ENCODE results near the gene DISP2.

Gene DISP2

DNA sequence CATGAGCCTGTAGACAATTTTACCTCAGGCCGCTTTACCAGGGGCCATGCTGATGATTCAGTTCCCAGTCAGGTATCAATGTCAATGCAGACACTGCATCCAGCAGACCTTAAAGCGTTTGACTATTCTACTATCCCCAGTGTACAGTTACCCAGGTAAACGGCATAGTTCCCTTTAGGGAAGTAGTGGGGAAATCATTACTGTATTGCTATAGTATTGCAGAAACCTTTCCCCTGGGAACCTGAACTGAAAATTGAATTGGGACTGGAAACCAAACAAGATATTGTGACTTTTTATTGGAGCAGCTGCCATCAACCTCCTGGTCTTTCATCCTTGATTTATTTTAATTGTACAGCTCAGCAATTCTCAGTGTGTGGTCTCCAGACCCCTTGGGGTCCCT lies 41.1 kb upstream of the DISP2 start:
- Histone ChIP-seq H2BK15ac (ENCODE audit: low read length) (no peak overlapping the region), H3K4ac (ENCODE audit: low read length) (no peak overlapping the region), H3K36me3 (replicated peaks in 1 of 2; ENCODE audit: control insufficient read depth in 2 of 2, insufficient read depth in 2 of 2, low read length in 2 of 2) (no peaks in the 10 kb centered on the region), H3K9ac (ENCODE audit: low read depth, low read length, poor library complexity) (no peak overlapping the region), H2BK12ac (ENCODE audit: low read length) (no peak overlapping the region), H3K27me3 (ENCODE audit: control insufficient read depth in 3 of 3, insufficient read depth in 3 of 3, low read depth in 1 of 3, low read length in 3 of 3) (peaks cover 0 to 8% (median 5%) of the 10 kb centered on the region in 3 experiments), H4K91ac (ENCODE audit: low read depth, low read length, poor library complexity) (no peak overlapping the region), H4K8ac (ENCODE audit: low read depth, low read length) (no peak overlapping the region), H3K23ac (ENCODE audit: low read depth, low read length, poor library complexity) (no peak overlapping the region), H3K4me1 (ENCODE audit: control insufficient read depth in 2 of 2, insufficient read depth in 1 of 2, low read depth in 1 of 2, low read length in 2 of 2) (peaks cover 2 to 7% of the 10 kb centered on the region in 2 donors), H2AFZ (ENCODE audit: low read length) (no peak overlapping the region), H3K79me1 (ENCODE audit: low read depth, low read length) (no peaks in the 10 kb centered on the region), H3K14ac (ENCODE audit: low read length) (no peak overlapping the region), H2AK5ac (ENCODE audit: low read depth, low read length) (no peak overlapping the region), H3K4me2 (ENCODE audit: insufficient read depth, low read length, poor library complexity, severe bottlenecking) (no peak overlapping the region), H3K27ac (replicated peaks; ENCODE audit: low read length) (no peak overlapping the region), H3K9me3 (replicated peaks in 1 of 2; ENCODE audit: control insufficient read depth in 2 of 2, insufficient read depth in 1 of 2, low read depth in 1 of 2, low read length in 2 of 2) (no peaks in the 10 kb centered on the region), H2BK120ac (ENCODE audit: low read depth, low read length) (no peak overlapping the region), H2BK5ac (ENCODE audit: low read length) (no peak overlapping the region), H3K18ac (ENCODE audit: low read length) (no peak overlapping the region), H3K4me3 (ENCODE audit: low read length in 2 of 2) (no peak overlapping the region)
- no CpG with 5 or more reads among the region's 3 CpGs for WGBS, 2 donors (ENCODE audit: extremely low coverage in 2 of 2, insufficient read length in 2 of 2, insufficient replicate concordance in 1 of 2)
- DNase-seq (ENCODE audit: low spot score): no peak

DNA sequence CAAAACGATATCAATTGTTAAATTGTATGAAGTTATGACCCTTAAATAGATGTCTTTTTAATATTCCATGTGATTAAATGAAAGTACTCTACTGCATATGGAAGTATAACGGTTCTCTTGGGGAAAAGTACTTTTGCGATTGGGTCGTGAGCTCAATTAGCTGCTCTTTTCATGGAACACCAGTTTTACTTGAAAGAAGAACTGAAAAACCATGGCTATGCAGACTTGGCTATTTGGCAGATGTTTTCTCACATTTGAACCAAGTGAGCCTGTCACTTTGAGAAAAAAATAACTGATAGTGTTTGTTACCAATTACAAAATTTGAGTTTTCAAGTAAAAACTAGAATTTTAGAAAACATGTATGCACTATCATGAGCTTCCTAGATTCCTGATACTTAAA lies 40.4 kb upstream of the DISP2 start:
- no peak overlapping the region for H3K18ac ChIP-seq (ENCODE audit: low read length)
- H3K9me3 ChIP-seq (replicated peaks in 1 of 2; ENCODE audit: control insufficient read depth in 2 of 2, insufficient read depth in 1 of 2, low read depth in 1 of 2, low read length in 2 of 2): no peaks in the 10 kb centered on the region
- H2AK5ac ChIP-seq (ENCODE audit: low read depth, low read length): no peak overlapping the region
- H3K4ac ChIP-seq (ENCODE audit: low read length): no peak overlapping the region
- no peak overlapping the region for H4K91ac ChIP-seq (ENCODE audit: low read depth, low read length, poor library complexity)
- no peak overlapping the region for H3K27ac ChIP-seq (replicated peaks; ENCODE audit: low read length)
- no peak overlapping the region for H3K4me3 ChIP-seq (ENCODE audit: low read length in 2 of 2)
- no peak overlapping the region for H2BK12ac ChIP-seq (ENCODE audit: low read length)
- no peak overlapping the region for H2BK15ac ChIP-seq (ENCODE audit: low read length)
- no peak overlapping the region for H2AFZ ChIP-seq (ENCODE audit: low read length)
- no peak overlapping the region for H3K23ac ChIP-seq (ENCODE audit: low read depth, low read length, poor library complexity)
- no peak overlapping the region for H2BK120ac ChIP-seq (ENCODE audit: low read depth, low read length)
- H4K8ac ChIP-seq (ENCODE audit: low read depth, low read length): no peak overlapping the region
- H3K4me2 ChIP-seq (ENCODE audit: insufficient read depth, low read length, poor library complexity, severe bottlenecking): no peak overlapping the region
- H3K36me3 ChIP-seq (replicated peaks in 1 of 2; ENCODE audit: control insufficient read depth in 2 of 2, insufficient read depth in 2 of 2, low read length in 2 of 2): no peaks in the 10 kb centered on the region
- H3K4me1 ChIP-seq (ENCODE audit: control insufficient read depth in 2 of 2, insufficient read depth in 1 of 2, low read depth in 1 of 2, low read length in 2 of 2): peaks cover 3 to 13% of the 10 kb centered on the region in 2 donors
- no peak overlapping the region for H2BK5ac ChIP-seq (ENCODE audit: low read length)
- no peak overlapping the region for H3K9ac ChIP-seq (ENCODE audit: low read depth, low read length, poor library complexity)
- no peaks in the 10 kb centered on the region for H3K79me1 ChIP-seq (ENCODE audit: low read depth, low read length)
- no peak overlapping the region for H3K14ac ChIP-seq (ENCODE audit: low read length)
- DNase-seq (ENCODE audit: low spot score): no peak
- H3K27me3 ChIP-seq (ENCODE audit: control insufficient read depth in 3 of 3, insufficient read depth in 3 of 3, low read depth in 1 of 3, low read length in 3 of 3): peaks cover 2 to 10% (median 9%) of the 10 kb centered on the region in 3 experiments
- WGBS, 2 donors (ENCODE audit: extremely low coverage in 2 of 2, insufficient read length in 2 of 2, insufficient replicate concordance in 1 of 2): no CpG with 5 or more reads among the region's 4 CpGs

- H3K9ac ChIP-seq (ENCODE audit: low read depth, low read length, poor library complexity): no peak overlapping the region
- H3K36me3 ChIP-seq (replicated peaks in 1 of 2; ENCODE audit: control insufficient read depth in 2 of 2, insufficient read depth in 2 of 2, low read length in 2 of 2): no peaks in the 10 kb centered on the region
- peaks cover 4 to 20% (median 7%) of the 10 kb centered on the region in 3 experiments for H3K27me3 ChIP-seq (ENCODE audit: control insufficient read depth in 3 of 3, insufficient read depth in 3 of 3, low read depth in 1 of 3, low read length in 3 of 3)
- H4K8ac ChIP-seq (ENCODE audit: low read depth, low read length): no peak overlapping the region
- no peak overlapping the region for H2AK5ac ChIP-seq (ENCODE audit: low read depth, low read length)
- H2AFZ ChIP-seq (ENCODE audit: low read length): no peak overlapping the region
- H3K27ac ChIP-seq (replicated peaks; ENCODE audit: low read length): no peak overlapping the region
- H3K23ac ChIP-seq (ENCODE audit: low read depth, low read length, poor library complexity): no peak overlapping the region
- no peaks in the 10 kb centered on the region for H3K79me1 ChIP-seq (ENCODE audit: low read depth, low read length)
- no peak overlapping the region for H2BK12ac ChIP-seq (ENCODE audit: low read length)
- DNase-seq (ENCODE audit: low spot score): no peak
- no peak overlapping the region for H4K91ac ChIP-seq (ENCODE audit: low read depth, low read length, poor library complexity)
- no peak overlapping the region for H2BK15ac ChIP-seq (ENCODE audit: low read length)
- H2BK120ac ChIP-seq (ENCODE audit: low read depth, low read length): no peak overlapping the region
- H3K4me3 ChIP-seq (ENCODE audit: low read length in 2 of 2): no peak overlapping the region
- no peaks in the 10 kb centered on the region for H3K9me3 ChIP-seq (replicated peaks in 1 of 2; ENCODE audit: control insufficient read depth in 2 of 2, insufficient read depth in 1 of 2, low read depth in 1 of 2, low read length in 2 of 2)
- H3K14ac ChIP-seq (ENCODE audit: low read length): no peak overlapping the region
- H3K18ac ChIP-seq (ENCODE audit: low read length): no peak overlapping the region
- no peak overlapping the region for H2BK5ac ChIP-seq (ENCODE audit: low read length)
- H3K4ac ChIP-seq (ENCODE audit: low read length): no peak overlapping the region
- peaks cover 8 to 28% of the 10 kb centered on the region in 2 donors for H3K4me1 ChIP-seq (ENCODE audit: control insufficient read depth in 2 of 2, insufficient read depth in 1 of 2, low read depth in 1 of 2, low read length in 2 of 2)
- H3K4me2 ChIP-seq (ENCODE audit: insufficient read depth, low read length, poor library complexity, severe bottlenecking): no peak overlapping the region
- no CpG with 5 or more reads among the region's 1 CpG for WGBS, 2 donors (ENCODE audit: extremely low coverage in 2 of 2, insufficient read length in 2 of 2, insufficient replicate concordance in 1 of 2)
These were observed 37.6 kb upstream of the DISP2 start for GRCh38 chr15:40320409-40320808.

DNA sequence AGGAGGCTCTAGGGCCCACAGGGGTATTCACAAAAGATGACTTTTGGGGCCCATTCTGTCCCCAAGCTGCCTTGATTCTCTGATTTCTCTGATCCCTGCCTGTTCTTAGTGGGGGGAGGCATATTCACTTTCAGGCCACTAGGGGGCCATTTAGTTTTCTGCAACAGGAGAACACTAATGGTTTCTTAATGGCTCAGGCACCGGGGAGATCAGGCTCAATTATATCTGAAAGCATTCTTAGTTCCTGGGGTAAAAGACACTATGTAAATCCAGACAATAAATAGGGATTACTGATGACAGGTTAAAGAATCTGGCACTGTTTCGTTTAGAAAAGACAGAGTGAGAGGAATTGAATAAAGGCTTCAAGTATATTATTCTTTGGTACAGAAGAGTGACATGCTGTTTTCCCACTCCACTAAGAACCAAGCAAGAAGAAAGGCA lies 37.1 kb upstream of the DISP2 start:
- no peak overlapping the region for H2BK120ac ChIP-seq (ENCODE audit: low read depth, low read length)
- no peak overlapping the region for H2BK5ac ChIP-seq (ENCODE audit: low read length)
- H4K8ac ChIP-seq (ENCODE audit: low read depth, low read length): no peak overlapping the region
- H2AFZ ChIP-seq (ENCODE audit: low read length): no peak overlapping the region
- H3K4ac ChIP-seq (ENCODE audit: low read length): no peak overlapping the region
- no CpG with 5 or more reads among the region's 2 CpGs for WGBS, 2 donors (ENCODE audit: extremely low coverage in 2 of 2, insufficient read length in 2 of 2, insufficient replicate concordance in 1 of 2)
- no peak overlapping the region for H2AK5ac ChIP-seq (ENCODE audit: low read depth, low read length)
- no peak for DNase-seq (ENCODE audit: low spot score)
- H3K79me1 ChIP-seq (ENCODE audit: low read depth, low read length): no peaks in the 10 kb centered on the region
- H3K36me3 ChIP-seq (replicated peaks in 1 of 2; ENCODE audit: control insufficient read depth in 2 of 2, insufficient read depth in 2 of 2, low read length in 2 of 2): peaks cover 0 to 5% of the 10 kb centered on the region in 2 donors
- H3K4me1 ChIP-seq (ENCODE audit: control insufficient read depth in 2 of 2, insufficient read depth in 1 of 2, low read depth in 1 of 2, low read length in 2 of 2): peaks cover 8 to 29% of the 10 kb centered on the region in 2 donors
- no peak overlapping the region for H4K91ac ChIP-seq (ENCODE audit: low read depth, low read length, poor library complexity)
- no peak overlapping the region for H3K4me2 ChIP-seq (ENCODE audit: insufficient read depth, low read length, poor library complexity, severe bottlenecking)
- no peak overlapping the region for H2BK12ac ChIP-seq (ENCODE audit: low read length)
- H2BK15ac ChIP-seq (ENCODE audit: low read length): no peak overlapping the region
- H3K4me3 ChIP-seq (ENCODE audit: low read length in 2 of 2): no peak overlapping the region
- H3K9me3 ChIP-seq (replicated peaks in 1 of 2; ENCODE audit: control insufficient read depth in 2 of 2, insufficient read depth in 1 of 2, low read depth in 1 of 2, low read length in 2 of 2): no peaks in the 10 kb centered on the region
- H3K27me3 ChIP-seq (ENCODE audit: control insufficient read depth in 3 of 3, insufficient read depth in 3 of 3, low read depth in 1 of 3, low read length in 3 of 3): peaks cover 4 to 21% (median 4%) of the 10 kb centered on the region in 3 experiments
- H3K14ac ChIP-seq (ENCODE audit: low read length): no peak overlapping the region
- H3K27ac ChIP-seq (replicated peaks; ENCODE audit: low read length): no peak overlapping the region
- H3K18ac ChIP-seq (ENCODE audit: low read length): no peak overlapping the region
- no peak overlapping the region for H3K23ac ChIP-seq (ENCODE audit: low read depth, low read length, poor library complexity)
- no peak overlapping the region for H3K9ac ChIP-seq (ENCODE audit: low read depth, low read length, poor library complexity)

Measured in neuronal stem cell (in vitro differentiated cells).